HEK293T (cell line): ENCODE data around the gene DOHH.
"Not testable (repeated sequence)": the region's sequence is repeated elsewhere in the genome, so short reads cannot be mapped to it uniquely, and the experiment has no call there.

ENCODE experiments used
- CTCF ChIA-PET: fragments of 350-600 bp; formaldehyde crosslinking; extraction: SDS; loops from one replicate; lab custom pipeline; 2021; ENCODE audit warnings: antibody characterized with exemption, inconsistent platforms; lab: Yijun Ruan, JAX
- POLR2A ChIA-PET: fragments of 350-600 bp; formaldehyde crosslinking; extraction: SDS; loops from one replicate; lab custom pipeline; 2020; ENCODE audit warnings: antibody characterized with exemption, inconsistent platforms; lab: Yijun Ruan, JAX
- DNase-seq: peaks from one replicate; pipeline ENCODE4 v3.0.0; 2012; ENCODE audit warnings: mixed read lengths; ENCODE audit errors: extremely low spot score
- ARNT ChIP-seq: fragments of 450-650 bp; IDR thresholded peaks from 2 replicates; pipeline ENCODE4 v1.6.1; 2017; ENCODE audit warnings: mild to moderate bottlenecking
- BHLHE40 ChIP-seq: fragments of 450-650 bp; IDR thresholded peaks from 2 replicates; pipeline ENCODE4 v1.6.1; 2016; ENCODE audit warnings: mild to moderate bottlenecking, moderate library complexity, borderline replicate concordance
- CTBP1 ChIP-seq: fragments of 450-650 bp; IDR thresholded peaks from 2 replicates; pipeline ENCODE4 v1.6.1; 2016; ENCODE audit warnings: borderline replicate concordance
- ELF4 ChIP-seq: fragments of 450-650 bp; IDR thresholded peaks from 2 replicates; pipeline ENCODE4 v1.6.1; 2017; ENCODE audit warnings: antibody characterized with exemption
- FOXA1 ChIP-seq: fragments of 450-650 bp; IDR thresholded peaks from 2 replicates; pipeline ENCODE4 v1.6.1; 2016; ENCODE audit warnings: mild to moderate bottlenecking
- FOXK2 ChIP-seq: fragments of 450-650 bp; IDR thresholded peaks from 2 replicates; pipeline ENCODE4 v1.6.1; 2016; ENCODE audit warnings: mild to moderate bottlenecking
- FOXM1 ChIP-seq: fragments of 450-650 bp; IDR thresholded peaks from 2 replicates; pipeline ENCODE4 v1.6.1; 2017; ENCODE audit warnings: mild to moderate bottlenecking, borderline replicate concordance
- HDGF ChIP-seq: fragments of 450-650 bp; IDR thresholded peaks from 2 replicates; pipeline ENCODE4 v1.6.1; 2017; ENCODE audit warnings: antibody characterized with exemption, borderline replicate concordance
- L3MBTL2 ChIP-seq: fragments of 450-650 bp; conservative IDR thresholded peaks from 2 replicates; pipeline ENCODE4 v1.6.1; 2016; ENCODE audit warnings: mild to moderate bottlenecking
- LEF1 ChIP-seq: fragments of 450-650 bp; IDR thresholded peaks from 2 replicates; pipeline ENCODE4 v1.6.1; 2017; ENCODE audit warnings: mild to moderate bottlenecking, borderline replicate concordance
- NFRKB ChIP-seq: fragments of 450-650 bp; IDR thresholded peaks from 2 replicates; pipeline ENCODE4 v1.6.1; 2016; ENCODE audit warnings: mild to moderate bottlenecking, moderate library complexity
- PKNOX1 ChIP-seq: fragments of 450-650 bp; IDR thresholded peaks from 2 replicates; pipeline ENCODE4 v1.6.1; 2016
- SP1 ChIP-seq: fragments of 450-650 bp; IDR thresholded peaks from 2 replicates; pipeline ENCODE4 v1.6.1; 2017
- SUZ12 ChIP-seq: fragments of 450-650 bp; IDR thresholded peaks from 2 replicates; pipeline ENCODE4 v1.6.1; 2016; ENCODE audit warnings: mild to moderate bottlenecking
- TARDBP ChIP-seq: fragments of 450-650 bp; IDR thresholded peaks from 2 replicates; pipeline ENCODE4 v1.6.1; 2016
- ZNF384 ChIP-seq: fragments of 450-650 bp; IDR thresholded peaks from 2 replicates; pipeline ENCODE4 v1.6.1; 2016

The DOHH gene

GRCh38 chr19:3532154-3532786 lies 31.8 kb upstream of the DOHH start:
- ChIA-PET POLR2A (no interaction called here), CTCF (interaction anchor here (0.5 kb wide), 1 partner anchor 285 kb away, joined by 3 read pairs; no protein-coding TSS in a partner anchor)
- DNase-seq, result no peak
- TF ChIP-seq NFRKB (no peak), FOXM1 (no peak), SP1 (no peak), FOXA1 (no peak), HDGF (no peak), L3MBTL2 (no peak), SUZ12 (no peak)

- no peak for DNase-seq
- POLR2A ChIA-PET, result no interaction called here
- CTCF ChIA-PET, result interaction anchor here (0.5 kb wide), 1 partner anchor 286 kb away, joined by 3 read pairs; no protein-coding TSS in a partner anchor
- no peak for TF ChIP-seq ELF4
Measured at GRCh38 chr19:3531716-3532115, 31.2 kb upstream of the DOHH start.

GRCh38 chr19:3530389-3530788 lies 29.9 kb upstream of the DOHH start:
- no peak for TF ChIP-seq TARDBP
- no peak for TF ChIP-seq FOXA1
- no peak for TF ChIP-seq PKNOX1
- no peak for TF ChIP-seq SUZ12
- TF ChIP-seq ARNT, result no peak
- no peak for TF ChIP-seq CTBP1
- TF ChIP-seq HDGF, result no peak
- TF ChIP-seq ELF4, result no peak
- no peak for TF ChIP-seq L3MBTL2
- TF ChIP-seq LEF1, result no peak
- no peak for TF ChIP-seq BHLHE40
- TF ChIP-seq NFRKB, result no peak
- CTCF ChIA-PET, result no interaction called here

GRCh38 chr19:3529299-3529698 lies 28.8 kb upstream of the DOHH start:
- DNase-seq, POLR2A ChIA-PET, CTCF ChIA-PET: not testable (repeated sequence)

More at GRCh38 chr19:3530389-3530788, 29.9 kb upstream of the DOHH start:
- DNase-seq, result no peak
- POLR2A ChIA-PET, result no interaction called here

- TF ChIP-seq NFRKB, result no peak
- no peak for TF ChIP-seq FOXK2
- TF ChIP-seq LEF1, result no peak
- no peak for TF ChIP-seq FOXM1
- no peak; the same call in 1 of the 2 replicates for TF ChIP-seq TARDBP
- TF ChIP-seq FOXA1, result no peak
- TF ChIP-seq PKNOX1, result no peak
- no peak for TF ChIP-seq HDGF
- no peak for TF ChIP-seq ELF4
- no peak for TF ChIP-seq SUZ12
- no peak for TF ChIP-seq ARNT
- TF ChIP-seq SP1, result no peak
- TF ChIP-seq BHLHE40, result no peak
- TF ChIP-seq ZNF384, result no peak
- no peak for TF ChIP-seq L3MBTL2
- no peak for TF ChIP-seq CTBP1
- ChIA-PET CTCF (no interaction called here), POLR2A (no interaction called here)
- DNase-seq, result no peak
Measured at GRCh38 chr19:3528539-3529211, 28.2 kb upstream of the DOHH start.

GRCh38 chr19:3528080-3528479 lies 27.6 kb upstream of the DOHH start:
- TF ChIP-seq HDGF (no peak), LEF1 (no peak), PKNOX1 (no peak), CTBP1 (no peak), ARNT (no peak), L3MBTL2 (no peak), FOXM1 (no peak)
- POLR2A ChIA-PET, result no interaction called here
- no peak for DNase-seq
- CTCF ChIA-PET, result no interaction called here
